Inferior parietal cortex (tissue), 1 donor: ENCODE results near the gene C1QTNF3.

ENCODE experiments used
- DNase-seq: peaks from one replicate; pipeline ENCODE4 v3.0.0-alpha.2; 2016; ENCODE audit errors: extremely low spot score

The C1QTNF3 gene

GRCh38 chr5:33997331-33997983, 45.6 kb downstream of the C1QTNF3 start:
- DNase-seq = peak; percentile 83

- no peak for DNase-seq
Measured at GRCh38 chr5:33995865-33996264, 47.1 kb downstream of the C1QTNF3 start.

GRCh38 chr5:33994845-33995244, 48.2 kb downstream of the C1QTNF3 start:
- no peak for DNase-seq

GRCh38 chr5:33992864-33993263, 50.1 kb downstream of the C1QTNF3 start:
- DNase-seq = no peak

- DNase-seq = no peak
Measured at GRCh38 chr5:33985447-33985846, 57.6 kb downstream of the C1QTNF3 start.

GRCh38 chr5:33984671-33985124, 58.3 kb downstream of the C1QTNF3 start, which contains the start of gene SLC45A2:
TSS of gene SLC45A2 (minus strand) at chr5:33984693. CDS start at chr5:33984583, 110 bp downstream.
- DNase-seq = no peak

GRCh38 chr5:33984178-33984577, 58.8 kb downstream of the C1QTNF3 start:
- no peak for DNase-seq

GRCh38 chr5:33981408-33982162, 61.4 kb downstream of the C1QTNF3 start:
- no peak for DNase-seq

- DNase-seq = no peak
Measured at GRCh38 chr5:33980030-33980429, 63.0 kb downstream of the C1QTNF3 start.

- DNase-seq = no peak
Measured at GRCh38 chr5:33978306-33978705, 64.7 kb downstream of the C1QTNF3 start.

- DNase-seq = no peak
Measured at GRCh38 chr5:33976307-33976706, 66.7 kb downstream of the C1QTNF3 start.

- no peak for DNase-seq
Measured at GRCh38 chr5:33975852-33976251, 67.2 kb downstream of the C1QTNF3 start.

- no peak for DNase-seq
Measured at GRCh38 chr5:33973271-33973670, 69.7 kb downstream of the C1QTNF3 start.

GRCh38 chr5:33969572-33970452, 73.2 kb downstream of the C1QTNF3 start:
- peak; percentile 32 for DNase-seq

GRCh38 chr5:33968211-33969005, 74.6 kb downstream of the C1QTNF3 start:
- DNase-seq = no peak
